Ovary (tissue), 10 donors: ENCODE data around the gene ATP5MG. TPM values are rescaled to one million over a fixed set of nuclear protein-coding genes. Genes with fewer than 3 reads are reported as not detected.

ENCODE experiments used
- DNase-seq, 5 donors: peaks; one replicate each; pipeline ENCODE4 v3.0.0-alpha.2; 2019 to 2020
- H3K27ac ChIP-seq, 2 donors: fragments of 200-600 bp; one replicate each; pipeline versions ENCODE4 v1.5.1 to v1.8.0; 2019 to 2022
- H3K27me3 ChIP-seq: fragments of 200-600 bp; one replicate; pipeline ENCODE4 v1.8.0; 2022
- H3K36me3 ChIP-seq: fragments of 200-600 bp; sonication (generic); one replicate; pipeline ENCODE4 v1.5.1; 2019
- H3K4me1 ChIP-seq: one replicate; pipeline ENCODE4 v1.8.1; 2013; ENCODE audit warnings: mild to moderate bottlenecking, moderate library complexity; ENCODE audit not compliant: insufficient read depth
- H3K4me3 ChIP-seq: fragments of 200-600 bp; sonication (generic); one replicate; pipeline ENCODE4 v1.5.1; 2017
- H3K9me3 ChIP-seq, 2 donors: fragments of 200-600 bp in 1 of 2; sonication (generic) in 1 of 2; one replicate each; pipeline versions ENCODE4 v1.5.1 to v1.8.1; 2013 to 2019; ENCODE audit warnings: mild to moderate bottlenecking in 1 of 2, moderate library complexity in 1 of 2
- CTCF ChIP-seq, 3 donors: fragments of 450-650 bp in 2 of 3; fragments of 200-600 bp in 1 of 3; IDR thresholded peaks; one replicate each; pipeline versions ENCODE4 v1.5.1 to v1.8.0; 2016 to 2022; ENCODE audit warnings: antibody characterized with exemption in 3 of 3, mild to moderate bottlenecking in 1 of 3
- EP300 ChIP-seq: sonication (generic); formaldehyde crosslinking; IDR thresholded peaks from one replicate; pipeline ENCODE4 v1.6.1; 2017; ENCODE audit warnings: antibody characterized with exemption
- POLR2A ChIP-seq: fragments of 450-650 bp; IDR thresholded peaks from one replicate; pipeline ENCODE4 v1.6.1; 2017; ENCODE audit warnings: antibody characterized with exemption, mild to moderate bottlenecking, moderate library complexity
- WGBS, 3 donors: extraction: QIAGEN DNeasy Blood & Tissue Kit in 1 of 3; methylation state at CpG; one replicate each; pipeline versions ENCODE4 v1.1.5 to v1.1.7; 2013 to 2017; 5-methylcytosine and 5-hydroxymethylcytosine counted together
- intact Hi-C, 4 donors: fragments of 100-400 bp; cut with DNase I; formaldehyde crosslinking; loops; one replicate each; pipeline versions ENCODE4 v1.11.0 to v1.15.1; 2022 to 2023
- long read RNA-seq, 3 donors: library from polyadenylated mRNA in 2 of 3; unstranded in 2 of 3; transcript quantifications; one replicate each; pipeline ENCODE4 v2.0.0 and lab custom pipeline, GENCODE V29; 2021 to 2026
- polyA plus RNA-seq, 2 donors: library from polyadenylated mRNA; stranded (reverse); fragments of 200-250 nt in 1 of 2; fragments of 350-450 nt in 1 of 2; fragmentation: Illumina TruSeq in 1 of 2; extraction: RNeasy Lipid Tissue Mini Kit (QIAGEN cat#74804) in 1 of 2; gene quantifications; one replicate each; pipeline ENCODE4 v1.2.3, GENCODE V29; 2013 to 2014
- total RNA-seq, 7 donors: library from RNA; depleted of rRNA in 2 of 7; stranded (reverse); fragments of >200 nt in 2 of 7; fragmentation: NEBNext Ultra II Directional in 3 of 7; extraction: Animal tissue kit (Norgen Biotek cat#: 25700) in 3 of 7; gene quantifications; one replicate each; pipeline versions ENCODE4 v1.1.0 to v1.2.4, GENCODE V29; 2016 to 2023
- donor health status: DM: no; HTN: no; CAD: no; lungs with moderate emphysema.
- donor health status: DM: no; HTN: no; CAD: no.
- donor health status: Bipolar disorder and iron deficiency.
- donor health status: DM: yes; HTN: yes; CAD: no.
- donor health status: DM: no; HTN: no; CAD: no.
- donor health status: DM: yes; HTN: yes; CAD: no.

Gene ATP5MG
- total RNA-seq (100 to 1,000 TPM in 5 of 7 donors, 10 to 100 TPM in 2; 70.5 to 201 (median 155) TPM), polyA plus RNA-seq (100 to 1,000 TPM; 162 to 450 TPM)
- long read RNA-seq, donor 1, transcript ATP5MG-201 (3 exons, 1,577 nt): major isoform, 81 of 86 reads
- long read RNA-seq, donor 1, partial matches to known transcripts: 1 of 86 reads
- long read RNA-seq, donor 1, other reads (novel, unspliced or antisense): 0 of 86 reads
- long read RNA-seq, donor 2, transcript ATP5MG-201 (3 exons, 1,577 nt): major isoform, 283 of 304 reads
- long read RNA-seq, donor 2, transcript ATP5MG-203 (2 exons, 1,582 nt): minor isoform, 17 of 304 reads
- long read RNA-seq, donor 2, partial matches to known transcripts: 0 of 304 reads
- long read RNA-seq, donor 2, other reads (novel, unspliced or antisense): 0 of 304 reads
- long read RNA-seq, donor 3, transcript ATP5MG-201 (3 exons, 1,577 nt): major isoform, 164 of 169 reads
- long read RNA-seq, donor 3, partial matches to known transcripts: 2 of 169 reads
- long read RNA-seq, donor 3, other reads (novel, unspliced or antisense): 1 of 169 reads

DNA sequence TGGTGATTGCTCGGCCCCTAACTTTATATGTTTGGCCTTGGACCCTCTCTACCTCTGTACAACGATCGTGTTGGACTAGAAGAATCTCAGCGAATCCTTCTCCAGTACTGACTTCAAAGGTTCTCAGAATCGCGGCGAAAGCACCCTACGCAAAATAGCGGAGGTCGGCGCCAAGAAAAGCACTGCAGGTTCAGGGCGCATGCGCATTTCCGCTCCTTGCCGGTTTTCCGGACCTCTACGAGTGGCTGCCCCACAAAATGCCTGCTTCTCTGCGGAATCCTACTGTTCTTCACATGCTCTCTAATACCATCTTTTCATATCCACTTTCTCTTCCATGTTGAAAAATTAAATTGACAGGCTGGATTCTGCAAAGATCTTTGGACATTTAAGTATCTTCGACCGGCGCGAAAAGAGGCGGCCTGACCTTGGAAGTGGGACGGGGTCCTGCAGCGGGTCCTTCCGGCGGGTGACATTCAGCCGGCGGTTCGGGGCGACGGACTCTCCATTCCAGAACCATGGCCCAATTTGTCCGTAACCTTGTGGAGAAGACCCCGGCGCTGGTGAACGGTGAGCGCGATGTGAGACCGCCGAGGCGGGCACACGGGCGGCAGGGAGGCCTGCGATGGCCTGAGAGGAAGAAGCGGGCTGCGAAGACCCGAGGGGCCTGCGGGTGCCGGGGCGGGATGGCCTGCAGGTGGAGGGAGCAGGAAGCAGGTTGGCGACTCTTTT, at the start of gene ATP5MG:
Gene ATP5MG, plus strand, starts transcription at position 456 of the 729 bp plus-strand sequence. Its CDS starts 60 bp downstream, at position 516.
- TF ChIP-seq CTCF (IDR thresholded peaks at IDR 0.05): no peak
- no peak for TF ChIP-seq EP300
- peak; percentile 31 for TF ChIP-seq POLR2A
- H3K9me3 ChIP-seq: no peaks in the 10 kb centered on the region
- no peaks in the 10 kb centered on the region for H3K27me3 ChIP-seq
- no peaks in the 10 kb centered on the region for H3K36me3 ChIP-seq
- H3K4me1 ChIP-seq: peaks cover 6% of the 10 kb centered on the region
- intact Hi-C loops: loop anchor here in 2 of 4 donors (5.0 to 10.0 kb wide), 3 partner anchors 36 to 86 kb away; partner anchors contain the start of gene KMT2A (in 2 of the 2)
- H3K4me3 ChIP-seq: peak within 1 kb of the TSS; percentile 98
- DNase-seq: peak; percentile 89 to 95 (median 91)
- WGBS, 3 donors: 0 to 1% (median 1%) methylated on average over 51 of the region's 51 CpGs
- peak within 1 kb of the TSS; percentile 26 to 83 for H3K27ac ChIP-seq

DNA sequence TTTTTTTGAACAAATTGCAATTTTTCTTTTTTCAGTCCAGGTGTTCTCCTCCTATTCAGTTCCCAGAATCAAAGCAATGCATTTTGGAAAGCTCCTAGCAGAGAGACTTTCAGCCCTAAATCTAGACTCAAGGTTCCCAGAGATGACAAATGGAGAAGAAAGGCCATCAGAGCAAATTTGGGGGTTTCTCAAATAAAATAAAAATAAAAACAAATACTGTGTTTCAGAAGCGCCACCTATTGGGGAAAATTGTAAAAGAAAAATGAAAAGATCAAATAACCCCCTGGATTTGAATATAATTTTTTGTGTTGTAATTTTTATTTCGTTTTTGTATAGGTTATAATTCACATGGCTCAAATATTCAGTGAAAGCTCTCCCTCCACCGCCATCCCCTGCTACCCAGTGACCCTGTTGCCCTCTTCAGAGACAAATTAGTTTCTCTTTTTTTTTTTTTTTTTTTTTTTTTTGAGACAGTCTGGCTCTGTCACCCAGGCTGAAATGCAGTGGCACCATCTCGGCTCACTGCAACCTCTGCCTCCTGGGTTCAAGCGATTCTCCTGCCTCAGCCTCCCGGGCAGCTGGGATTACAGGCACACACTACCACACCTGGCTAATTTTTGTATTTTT, 48.2 kb upstream of the ATP5MG start:
- H3K27ac ChIP-seq: no peak overlapping the region
- H3K27me3 ChIP-seq: no peaks in the 10 kb centered on the region
- no peak for DNase-seq
- no peaks in the 10 kb centered on the region for H3K36me3 ChIP-seq
- WGBS, 3 donors: 11 to 20% (median 15%) methylated on average over 6 of the region's 6 CpGs
- TF ChIP-seq EP300: no peak
- no peak for TF ChIP-seq POLR2A
- TF ChIP-seq CTCF (IDR thresholded peaks at IDR 0.05): no peak
- no peak overlapping the region for H3K4me3 ChIP-seq
- intact Hi-C loops: no loop called here
- H3K9me3 ChIP-seq: no peaks in the 10 kb centered on the region
- H3K4me1 ChIP-seq: no peaks in the 10 kb centered on the region

DNA sequence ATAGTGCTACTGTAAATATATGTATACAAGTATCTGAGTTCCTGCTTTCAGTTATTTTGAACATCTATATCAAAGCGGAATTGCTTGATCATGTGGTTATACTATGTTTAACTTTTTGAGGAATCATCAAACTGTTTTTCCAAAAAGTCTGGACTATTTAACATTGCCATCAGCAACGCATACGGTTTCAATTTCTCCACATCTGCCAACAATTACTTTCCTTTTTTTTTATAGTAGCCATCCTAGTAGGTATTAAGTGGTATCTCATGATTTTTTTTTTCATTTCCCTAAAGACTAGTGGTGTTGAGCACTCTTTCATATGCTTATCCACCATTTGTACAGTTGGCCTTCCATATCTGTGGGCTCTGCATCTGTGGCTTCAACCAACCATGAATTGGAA, 43.3 kb upstream of the ATP5MG start:
- no peak overlapping the region for H3K27ac ChIP-seq
- intact Hi-C loops: no loop called here
- TF ChIP-seq CTCF (IDR thresholded peaks at IDR 0.05) (no peak), POLR2A (no peak), EP300 (no peak)
- no peaks in the 10 kb centered on the region for H3K36me3 ChIP-seq
- peaks cover 6% of the 10 kb centered on the region for H3K4me1 ChIP-seq
- H3K27me3 ChIP-seq: no peaks in the 10 kb centered on the region
- DNase-seq: no peak
- WGBS, 3 donors: 44 to 49% (median 44%) methylated on average over 3 of the region's 3 CpGs
- no peak overlapping the region for H3K4me3 ChIP-seq
- H3K9me3 ChIP-seq: no peaks in the 10 kb centered on the region

GRCh38 chr11:118359295-118359958, 42.0 kb upstream of the ATP5MG start, which contains the start of gene UBE4A:
Gene UBE4A, plus strand, starts transcription at chr11:118359600. Its CDS starts 5,481 bp downstream, at chr11:118365081.
- intact Hi-C loops: no loop called here

More at GRCh38 chr11:118359295-118359958, 42.0 kb upstream of the ATP5MG start, which contains the start of gene UBE4A:
- WGBS, 3 donors: 1% methylated on average over 33 of the region's 33 CpGs
- Histone ChIP-seq H3K36me3 (no peaks in the 10 kb centered on the region), H3K4me1 (peaks cover 6% of the 10 kb centered on the region), H3K4me3 (peak within 1 kb of the TSS; percentile 76), H3K27ac (no peak within 1 kb of the TSS), H3K9me3 (no peaks in the 10 kb centered on the region), H3K27me3 (no peaks in the 10 kb centered on the region)
- peak; percentile 94 to 98 (median 95) for DNase-seq
- TF ChIP-seq POLR2A (peak; percentile 38), EP300 (no peak)
